Neural cell (in vitro differentiated cells): ENCODE data around the gene KRT35. TPM values are rescaled to one million over a fixed set of nuclear protein-coding genes. Genes with fewer than 3 reads are reported as not detected.

ENCODE experiments used
- H2AFZ ChIP-seq: fragments of 200-600, 300-800 bp; sonication (generic), shearing (Covaris generic); 2 replicates; pipeline ENCODE4 v1.6.0; 2014; ENCODE audit warnings: low read depth, mild to moderate bottlenecking, antibody characterized with exemption, low read length, moderate library complexity
- H3F3A ChIP-seq: fragments of 200-600 bp; shearing (Covaris generic); 2 replicates; pipeline ENCODE4 v1.6.1; 2016; ENCODE audit warnings: mild to moderate bottlenecking, moderate library complexity, mixed read lengths, antibody characterized with exemption, low read length; ENCODE audit not compliant: insufficient read depth, poor library complexity, severe bottlenecking
- H3K27ac ChIP-seq: fragments of 200-600, 300-800 bp; sonication (generic), shearing (Covaris generic); 2 replicates; pipeline ENCODE4 v1.5.1; 2014; ENCODE audit warnings: mild to moderate bottlenecking, low read length, moderate library complexity
- H3K27me3 ChIP-seq: fragments of 300-800, 200-600 bp; sonication (generic), shearing (Covaris generic); 2 replicates; pipeline ENCODE4 v1.6.0; 2014; ENCODE audit warnings: mild to moderate bottlenecking, low read depth, low read length, moderate library complexity; ENCODE audit not compliant: insufficient read depth
- H3K36me3 ChIP-seq: fragments of 300-800, 200-600 bp; sonication (generic), shearing (Covaris generic); 2 replicates; pipeline ENCODE4 v1.5.1; 2014; ENCODE audit warnings: mild to moderate bottlenecking, antibody characterized with exemption, low read length, moderate library complexity; ENCODE audit not compliant: insufficient read depth
- H3K4me2 ChIP-seq: fragments of 300-800, 200-600 bp; sonication (generic), shearing (Covaris generic); 2 replicates; pipeline ENCODE4 v1.6.0; 2014; ENCODE audit warnings: mild to moderate bottlenecking, low read length
- H3K4me3 ChIP-seq: fragments of 300-800, 200-600 bp; sonication (generic), shearing (Covaris generic); 2 replicates; pipeline ENCODE4 v1.5.1; 2014; ENCODE audit warnings: mild to moderate bottlenecking, low read length, moderate library complexity
- H3K79me2 ChIP-seq: fragments of 200-600 bp; shearing (Covaris generic); replicated peaks from 2 replicates; pipeline ENCODE4 v1.6.0; 2014; ENCODE audit warnings: mild to moderate bottlenecking, low read length, moderate library complexity; ENCODE audit not compliant: insufficient read depth
- H3K9ac ChIP-seq: fragments of 300-800, 200-600 bp; sonication (generic), shearing (Covaris generic); 2 replicates; pipeline ENCODE4 v1.6.1; 2016; ENCODE audit warnings: mild to moderate bottlenecking, low read length, mixed read lengths
- H3K9me2 ChIP-seq: fragments of 200-600 bp; shearing (Covaris generic); 2 replicates; pipeline ENCODE4 v1.6.1; 2016; ENCODE audit warnings: mild to moderate bottlenecking, low read length, mixed read lengths; ENCODE audit not compliant: insufficient read depth
- H3K9me3 ChIP-seq: fragments of 200-600, 300-800 bp; sonication (generic), shearing (Covaris generic); 2 replicates; pipeline ENCODE4 v1.6.1; 2016; ENCODE audit warnings: mild to moderate bottlenecking, mixed run types, low read length, moderate library complexity, mixed read lengths
- H4K20me1 ChIP-seq: fragments of 200-600 bp; shearing (Covaris generic); 2 replicates; pipeline ENCODE4 v1.6.1; 2016; ENCODE audit warnings: mild to moderate bottlenecking, mixed run types; ENCODE audit not compliant: insufficient read depth
- EP300 ChIP-seq: fragments of 450-650 bp; conservative IDR thresholded peaks from 2 replicates; pipeline ENCODE4 v1.6.1; 2014; ENCODE audit warnings: antibody characterized with exemption, mild to moderate bottlenecking, moderate library complexity; ENCODE audit not compliant: poor library complexity, severe bottlenecking
- EZH2 ChIP-seq: fragments of 200-600, 300-800 bp; shearing (Covaris generic), sonication (generic); IDR thresholded peaks from 2 replicates; pipeline ENCODE4 v1.6.1; 2014; ENCODE audit warnings: antibody characterized with exemption, low read length, borderline replicate concordance, mild to moderate bottlenecking; ENCODE audit not compliant: insufficient read depth, poor library complexity, severe bottlenecking
- MXI1 ChIP-seq: fragments of 450-650 bp; conservative IDR thresholded peaks from 2 replicates; pipeline ENCODE4 v1.6.1; 2014; ENCODE audit warnings: antibody characterized with exemption, mild to moderate bottlenecking; ENCODE audit not compliant: poor library complexity, severe bottlenecking
- POLR2AphosphoS5 ChIP-seq: IDR thresholded peaks from 2 replicates; pipeline ENCODE4 v1.6.1; 2012
- RAD21 ChIP-seq: fragments of 450-650 bp; conservative IDR thresholded peaks from 2 replicates; pipeline ENCODE4 v1.6.1; 2014; ENCODE audit warnings: antibody characterized with exemption, mild to moderate bottlenecking, moderate library complexity
- SMC3 ChIP-seq: fragments of 450-650 bp; conservative IDR thresholded peaks from 2 replicates; pipeline ENCODE4 v1.6.1; 2014; ENCODE audit warnings: antibody characterized with exemption, mild to moderate bottlenecking, moderate library complexity; ENCODE audit not compliant: poor library complexity
- TAF1 ChIP-seq: IDR thresholded peaks from 2 replicates; pipeline ENCODE4 v1.6.1; 2012; ENCODE audit warnings: low read depth
- polyA plus RNA-seq: library from polyadenylated mRNA; depleted of rRNA; stranded (reverse); fragments of >200 nt; gene quantifications from 2 replicates; pipeline ENCODE4 v1.2.3, GENCODE V29; 2014
- TF ChIP-seq, protein P1 (sequence below): IDR thresholded peaks from 2 replicates; pipeline ENCODE4 v1.6.1; 2012; ENCODE audit warnings: borderline replicate concordance
- TF ChIP-seq, protein P2 (sequence below): fragments of 450-650 bp; IDR thresholded peaks from 2 replicates; pipeline ENCODE4 v1.5.1; 2014; ENCODE audit warnings: antibody characterized with exemption, mild to moderate bottlenecking, moderate library complexity; ENCODE audit not compliant: poor library complexity, severe bottlenecking

The KRT35 gene
- polyA plus RNA-seq, 1 donor from 2014 or later, result not detected

DNA sequence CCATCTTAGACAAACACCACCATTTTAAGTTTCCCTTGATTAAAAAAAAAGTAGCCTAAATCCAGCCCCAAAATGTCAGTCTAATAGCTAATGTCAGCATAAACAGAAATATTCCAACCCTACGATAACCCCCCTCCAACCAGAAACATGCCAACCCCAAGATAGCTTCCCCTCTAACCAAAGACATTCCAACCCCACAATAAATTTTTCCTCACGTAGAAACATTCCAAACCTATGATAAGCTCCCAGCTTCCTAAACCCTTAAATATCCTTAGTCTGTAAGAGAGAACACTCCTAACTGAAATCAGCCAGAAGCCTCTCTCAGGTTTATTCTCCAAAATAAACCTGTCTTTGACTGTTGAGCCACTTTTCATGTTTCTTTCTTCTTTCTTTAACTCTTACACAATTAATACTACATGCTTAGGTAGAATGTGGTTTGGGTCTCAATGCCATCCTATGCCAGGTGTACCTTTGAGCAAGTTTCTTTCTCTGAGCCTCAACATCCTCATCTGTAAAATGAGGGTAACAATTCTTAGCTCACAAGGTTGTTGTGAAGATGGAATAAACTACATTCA is 29.7 kb downstream of the KRT35 start:
- Histone ChIP-seq H3K9ac (no peak overlapping the region), H3K36me3 (no peaks in the 10 kb centered on the region), H3K79me2 (no peaks in the 10 kb centered on the region), H3K4me2 (no peak overlapping the region), H3F3A (no peaks in the 10 kb centered on the region), H3K9me3 (no peaks in the 10 kb centered on the region), H3K27ac (no peak overlapping the region), H3K27me3 (no peaks in the 10 kb centered on the region), H4K20me1 (no peaks in the 10 kb centered on the region), H3K4me3 (no peak overlapping the region), H3K9me2 (no peaks in the 10 kb centered on the region), H2AFZ (no peak overlapping the region)
- TF ChIP-seq MXI1 (no peak), TAF1 (no peak), EP300 (no peak), SMC3 (no peak), POLR2AphosphoS5 (no peak), RAD21 (no peak), EZH2 (no peak)
- TF ChIP-seq, protein P1, sequence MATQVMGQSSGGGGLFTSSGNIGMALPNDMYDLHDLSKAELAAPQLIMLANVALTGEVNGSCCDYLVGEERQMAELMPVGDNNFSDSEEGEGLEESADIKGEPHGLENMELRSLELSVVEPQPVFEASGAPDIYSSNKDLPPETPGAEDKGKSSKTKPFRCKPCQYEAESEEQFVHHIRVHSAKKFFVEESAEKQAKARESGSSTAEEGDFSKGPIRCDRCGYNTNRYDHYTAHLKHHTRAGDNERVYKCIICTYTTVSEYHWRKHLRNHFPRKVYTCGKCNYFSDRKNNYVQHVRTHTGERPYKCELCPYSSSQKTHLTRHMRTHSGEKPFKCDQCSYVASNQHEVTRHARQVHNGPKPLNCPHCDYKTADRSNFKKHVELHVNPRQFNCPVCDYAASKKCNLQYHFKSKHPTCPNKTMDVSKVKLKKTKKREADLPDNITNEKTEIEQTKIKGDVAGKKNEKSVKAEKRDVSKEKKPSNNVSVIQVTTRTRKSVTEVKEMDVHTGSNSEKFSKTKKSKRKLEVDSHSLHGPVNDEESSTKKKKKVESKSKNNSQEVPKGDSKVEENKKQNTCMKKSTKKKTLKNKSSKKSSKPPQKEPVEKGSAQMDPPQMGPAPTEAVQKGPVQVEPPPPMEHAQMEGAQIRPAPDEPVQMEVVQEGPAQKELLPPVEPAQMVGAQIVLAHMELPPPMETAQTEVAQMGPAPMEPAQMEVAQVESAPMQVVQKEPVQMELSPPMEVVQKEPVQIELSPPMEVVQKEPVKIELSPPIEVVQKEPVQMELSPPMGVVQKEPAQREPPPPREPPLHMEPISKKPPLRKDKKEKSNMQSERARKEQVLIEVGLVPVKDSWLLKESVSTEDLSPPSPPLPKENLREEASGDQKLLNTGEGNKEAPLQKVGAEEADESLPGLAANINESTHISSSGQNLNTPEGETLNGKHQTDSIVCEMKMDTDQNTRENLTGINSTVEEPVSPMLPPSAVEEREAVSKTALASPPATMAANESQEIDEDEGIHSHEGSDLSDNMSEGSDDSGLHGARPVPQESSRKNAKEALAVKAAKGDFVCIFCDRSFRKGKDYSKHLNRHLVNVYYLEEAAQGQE, result no peak
- TF ChIP-seq, protein P2, sequence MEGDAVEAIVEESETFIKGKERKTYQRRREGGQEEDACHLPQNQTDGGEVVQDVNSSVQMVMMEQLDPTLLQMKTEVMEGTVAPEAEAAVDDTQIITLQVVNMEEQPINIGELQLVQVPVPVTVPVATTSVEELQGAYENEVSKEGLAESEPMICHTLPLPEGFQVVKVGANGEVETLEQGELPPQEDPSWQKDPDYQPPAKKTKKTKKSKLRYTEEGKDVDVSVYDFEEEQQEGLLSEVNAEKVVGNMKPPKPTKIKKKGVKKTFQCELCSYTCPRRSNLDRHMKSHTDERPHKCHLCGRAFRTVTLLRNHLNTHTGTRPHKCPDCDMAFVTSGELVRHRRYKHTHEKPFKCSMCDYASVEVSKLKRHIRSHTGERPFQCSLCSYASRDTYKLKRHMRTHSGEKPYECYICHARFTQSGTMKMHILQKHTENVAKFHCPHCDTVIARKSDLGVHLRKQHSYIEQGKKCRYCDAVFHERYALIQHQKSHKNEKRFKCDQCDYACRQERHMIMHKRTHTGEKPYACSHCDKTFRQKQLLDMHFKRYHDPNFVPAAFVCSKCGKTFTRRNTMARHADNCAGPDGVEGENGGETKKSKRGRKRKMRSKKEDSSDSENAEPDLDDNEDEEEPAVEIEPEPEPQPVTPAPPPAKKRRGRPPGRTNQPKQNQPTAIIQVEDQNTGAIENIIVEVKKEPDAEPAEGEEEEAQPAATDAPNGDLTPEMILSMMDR, result no peak

GRCh38 chr17:41449008-41449407 is 31.9 kb downstream of the KRT35 start:
- H3K27ac ChIP-seq, result no peak overlapping the region

More at GRCh38 chr17:41449008-41449407, 31.9 kb downstream of the KRT35 start:
- Histone ChIP-seq H3K27me3 (no peaks in the 10 kb centered on the region), H3K4me3 (no peak overlapping the region), H3F3A (no peaks in the 10 kb centered on the region), H3K9me2 (no peaks in the 10 kb centered on the region), H3K4me2 (no peak overlapping the region), H3K36me3 (no peaks in the 10 kb centered on the region), H3K79me2 (no peaks in the 10 kb centered on the region), H3K9ac (no peak overlapping the region), H3K9me3 (no peaks in the 10 kb centered on the region), H4K20me1 (no peaks in the 10 kb centered on the region), H2AFZ (no peak overlapping the region)
- no peak for TF ChIP-seq EZH2
- no peak for TF ChIP-seq SMC3
- no peak for TF ChIP-seq POLR2AphosphoS5
- TF ChIP-seq, protein P1, result no peak
- no peak for TF ChIP-seq MXI1
- TF ChIP-seq TAF1, result no peak
- no peak for TF ChIP-seq RAD21
- TF ChIP-seq, protein P2, result no peak
- no peak for TF ChIP-seq EP300
